CD4-positive, alpha-beta T cell treated with Interleukin-6 at 100 ng/mL for 8 hours (primary cell): ENCODE measurements around the gene APAF1.

ENCODE experiments used
- DNase-seq: peaks from one replicate; pipeline ENCODE4 v3.0.0-alpha.2; 2020; ENCODE audit warnings: mixed read lengths, low spot score

APAF1 gene

GRCh38 chr12:98671459-98671858 is 26.4 kb downstream of the APAF1 start:
- DNase-seq: no peak

- no peak for DNase-seq
Observed at GRCh38 chr12:98674841-98675240, 29.8 kb downstream of the APAF1 start.

GRCh38 chr12:98678236-98678945 is 33.3 kb downstream of the APAF1 start:
- no peak for DNase-seq

DNA sequence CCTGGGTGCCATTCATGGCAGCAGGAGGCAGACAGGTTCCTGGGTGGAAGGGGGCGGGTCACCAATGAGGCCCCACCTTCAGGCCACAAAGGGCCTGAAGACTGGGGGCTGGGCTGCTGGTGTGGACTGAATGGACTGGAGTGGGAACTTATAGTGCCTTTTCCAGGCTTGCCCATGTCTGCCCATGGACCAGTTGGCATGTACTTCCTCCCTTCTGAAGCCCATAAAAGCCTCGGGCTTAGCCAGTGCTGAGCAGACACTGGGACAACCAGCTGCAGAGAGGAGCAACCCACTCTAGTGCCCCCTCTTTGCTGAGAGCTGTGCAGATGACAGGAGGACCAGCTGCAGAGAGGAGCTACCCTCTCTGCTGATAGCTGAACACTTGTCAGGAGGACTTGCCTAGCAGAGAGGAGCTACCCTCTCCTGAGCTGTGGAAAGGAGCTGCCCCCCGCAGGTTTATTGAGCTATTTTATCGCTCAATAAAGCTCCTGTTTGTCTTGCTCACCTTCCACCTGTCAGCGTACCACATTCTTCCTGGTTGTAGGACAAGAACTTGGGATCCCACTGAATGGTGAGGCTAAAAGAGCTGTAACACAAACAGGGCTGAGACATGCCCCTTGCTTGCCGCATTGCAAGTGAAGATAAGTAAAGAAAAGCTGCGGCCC is 34.0 kb downstream of the APAF1 start:
- no peak for DNase-seq

DNA sequence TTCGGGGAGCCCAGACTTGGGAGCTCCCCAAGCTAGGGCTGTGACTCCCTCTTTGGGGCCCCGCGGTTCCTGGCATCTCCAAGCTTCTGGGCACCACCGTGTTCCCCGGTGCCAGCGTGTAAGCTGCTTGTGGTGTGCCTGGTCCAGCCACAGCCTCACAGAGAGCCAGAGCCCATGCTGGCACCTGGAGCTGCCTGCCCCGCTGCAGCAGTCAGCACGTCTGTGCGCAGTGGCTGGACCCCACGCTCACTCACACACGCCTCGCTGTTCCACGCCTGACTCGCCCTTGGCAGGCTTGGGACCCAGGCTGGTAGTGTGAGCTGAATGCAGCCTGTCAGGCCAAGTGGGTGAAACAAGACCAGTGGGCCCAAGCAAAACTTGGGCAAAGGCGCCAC is 34.5 kb downstream of the APAF1 start:
- DNase-seq: no peak

DNA sequence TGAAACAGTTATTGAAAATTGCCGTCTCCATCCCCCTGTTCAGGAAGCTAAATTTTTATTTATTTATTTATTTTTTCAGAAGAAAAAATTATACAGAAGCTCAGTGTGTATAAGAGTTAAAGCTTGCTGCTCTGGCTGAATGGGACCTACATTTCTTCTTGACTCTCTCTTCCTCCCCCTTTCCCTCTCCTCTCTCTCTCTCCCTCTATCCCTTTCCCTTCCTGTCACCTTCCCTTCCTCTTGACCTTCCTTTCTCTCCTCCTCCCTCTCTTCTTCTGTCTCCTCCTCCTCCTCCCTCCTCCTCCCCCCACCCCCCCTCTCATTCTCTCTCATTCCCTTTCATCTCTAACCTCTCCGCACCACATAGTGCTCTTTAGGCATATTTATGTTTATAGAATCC is 39.1 kb downstream of the APAF1 start:
- DNase-seq: no peak

DNA sequence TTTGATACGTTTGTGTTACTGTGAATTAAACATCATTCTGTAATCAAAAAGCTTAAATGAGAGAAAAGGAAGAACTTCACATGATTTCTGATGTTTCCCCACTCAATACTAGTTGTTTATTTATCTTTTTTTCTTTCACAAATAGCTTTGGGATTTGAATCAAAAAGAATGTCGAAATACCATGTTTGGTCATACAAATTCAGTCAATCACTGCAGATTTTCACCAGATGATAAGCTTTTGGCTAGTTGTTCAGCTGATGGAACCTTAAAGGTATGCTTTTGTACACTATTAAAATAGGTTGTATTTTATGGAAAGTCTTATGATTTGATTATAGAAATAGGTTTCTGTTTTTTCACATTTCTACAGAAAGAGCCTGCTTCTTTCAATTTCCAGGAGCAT is 41.5 kb downstream of the APAF1 start:
- DNase-seq: no peak

GRCh38 chr12:98691351-98691750 is 46.3 kb downstream of the APAF1 start:
- no peak for DNase-seq

GRCh38 chr12:98696036-98696646 is 51.1 kb downstream of the APAF1 start:
- DNase-seq: no peak

DNA sequence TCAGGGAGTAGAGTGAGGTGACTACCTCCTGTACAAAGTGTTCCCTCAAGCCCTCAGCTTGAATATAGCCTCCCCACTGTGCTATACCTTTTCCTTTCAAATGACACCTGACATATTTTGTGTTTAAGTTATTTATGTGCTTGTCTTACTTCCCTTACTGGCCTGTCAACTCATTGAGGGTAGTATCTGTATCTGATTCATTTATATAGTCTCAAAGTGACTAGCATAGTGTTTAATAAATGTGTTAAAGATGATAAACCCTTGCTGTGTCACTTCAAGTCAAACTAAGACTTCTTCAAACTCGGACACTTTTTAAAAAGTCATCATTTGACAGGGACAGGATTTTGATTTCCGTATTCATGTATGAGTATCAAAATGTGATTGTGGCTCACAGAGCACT is 52.1 kb downstream of the APAF1 start:
- no peak for DNase-seq

DNA sequence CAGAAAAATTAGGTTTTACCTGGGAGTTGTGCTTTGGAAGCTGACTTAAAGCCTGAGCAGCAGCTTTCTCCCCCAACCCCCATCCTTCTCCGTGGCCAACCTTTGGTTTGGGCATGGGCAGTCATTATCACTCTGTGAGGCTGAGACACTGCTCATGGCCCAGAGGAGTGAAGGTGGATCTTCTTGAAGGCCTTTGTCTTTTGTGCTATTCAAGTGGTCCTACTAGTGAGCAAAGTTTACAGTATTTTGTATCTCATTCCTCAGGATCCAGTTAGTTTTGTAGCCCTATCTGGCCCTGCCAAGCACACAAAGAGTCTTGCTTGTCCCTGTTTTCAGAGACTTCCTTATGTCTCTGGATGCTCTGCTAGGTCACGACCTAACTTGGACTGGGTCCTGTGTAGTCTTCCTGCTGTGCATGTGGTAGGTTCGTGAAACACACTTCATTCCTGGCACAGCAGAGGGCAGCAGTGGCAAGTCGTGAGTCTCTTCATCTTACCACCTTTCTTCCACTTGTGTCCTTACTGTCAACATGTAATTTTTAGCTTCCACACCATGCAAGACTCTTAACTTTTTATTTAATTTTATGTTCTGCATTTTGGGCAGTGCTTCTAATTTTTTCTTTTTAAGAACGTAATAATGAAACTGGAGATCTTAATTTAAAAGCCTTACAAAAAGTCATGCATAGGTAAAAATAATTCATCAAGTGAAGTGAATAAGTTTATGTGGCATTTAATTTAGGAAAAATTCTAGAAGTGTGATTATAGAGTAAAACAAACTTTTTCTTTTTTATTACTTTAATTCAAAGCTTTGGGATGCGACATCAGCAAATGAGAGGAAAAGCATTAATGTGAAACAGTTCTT is 53.7 kb downstream of the APAF1 start:
- peak; percentile 14 for DNase-seq

DNA sequence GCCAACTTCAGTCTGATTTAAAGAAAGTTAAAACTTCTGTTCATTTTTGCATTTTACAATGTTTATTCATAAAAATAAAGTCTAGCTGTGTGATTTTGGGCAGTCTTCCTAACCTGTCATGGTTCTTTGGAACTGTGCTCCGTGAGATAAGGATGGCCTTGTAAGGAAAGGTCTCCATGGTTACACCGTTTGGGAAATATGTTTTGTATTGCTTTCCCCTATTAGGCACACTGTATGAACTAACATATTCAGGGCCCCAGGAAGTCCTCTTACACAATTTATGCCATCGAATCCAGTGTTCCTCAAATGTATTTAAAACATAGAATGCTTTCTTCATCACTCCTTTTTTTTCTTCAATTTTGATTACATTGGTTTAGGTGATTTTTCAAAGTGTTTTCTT is 54.5 kb downstream of the APAF1 start:
- no peak for DNase-seq

- no peak for DNase-seq
Observed at GRCh38 chr12:98701166-98701565, 56.1 kb downstream of the APAF1 start.

- DNase-seq: no peak
Observed at GRCh38 chr12:98709022-98709421, 63.9 kb downstream of the APAF1 start.

DNA sequence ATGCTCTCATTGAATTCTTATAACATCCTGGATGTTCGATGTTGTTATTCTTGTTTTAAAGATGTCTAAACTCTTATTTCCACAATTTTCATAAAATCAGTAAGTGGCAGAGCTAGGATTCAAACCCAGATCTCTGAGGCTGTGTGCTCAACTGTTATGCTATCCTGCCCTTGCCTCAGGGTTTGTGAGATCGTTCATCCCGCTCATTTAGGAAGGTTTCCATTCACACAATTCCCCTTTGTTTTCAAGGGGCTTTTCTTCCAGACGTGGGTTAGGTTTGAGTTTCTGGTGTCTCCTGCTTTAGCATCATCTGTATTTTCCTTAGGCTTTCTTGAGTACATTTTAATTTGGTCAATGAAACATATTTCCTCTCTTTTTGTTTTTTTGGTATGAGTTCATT is 69.3 kb downstream of the APAF1 start:
- no peak for DNase-seq

DNA sequence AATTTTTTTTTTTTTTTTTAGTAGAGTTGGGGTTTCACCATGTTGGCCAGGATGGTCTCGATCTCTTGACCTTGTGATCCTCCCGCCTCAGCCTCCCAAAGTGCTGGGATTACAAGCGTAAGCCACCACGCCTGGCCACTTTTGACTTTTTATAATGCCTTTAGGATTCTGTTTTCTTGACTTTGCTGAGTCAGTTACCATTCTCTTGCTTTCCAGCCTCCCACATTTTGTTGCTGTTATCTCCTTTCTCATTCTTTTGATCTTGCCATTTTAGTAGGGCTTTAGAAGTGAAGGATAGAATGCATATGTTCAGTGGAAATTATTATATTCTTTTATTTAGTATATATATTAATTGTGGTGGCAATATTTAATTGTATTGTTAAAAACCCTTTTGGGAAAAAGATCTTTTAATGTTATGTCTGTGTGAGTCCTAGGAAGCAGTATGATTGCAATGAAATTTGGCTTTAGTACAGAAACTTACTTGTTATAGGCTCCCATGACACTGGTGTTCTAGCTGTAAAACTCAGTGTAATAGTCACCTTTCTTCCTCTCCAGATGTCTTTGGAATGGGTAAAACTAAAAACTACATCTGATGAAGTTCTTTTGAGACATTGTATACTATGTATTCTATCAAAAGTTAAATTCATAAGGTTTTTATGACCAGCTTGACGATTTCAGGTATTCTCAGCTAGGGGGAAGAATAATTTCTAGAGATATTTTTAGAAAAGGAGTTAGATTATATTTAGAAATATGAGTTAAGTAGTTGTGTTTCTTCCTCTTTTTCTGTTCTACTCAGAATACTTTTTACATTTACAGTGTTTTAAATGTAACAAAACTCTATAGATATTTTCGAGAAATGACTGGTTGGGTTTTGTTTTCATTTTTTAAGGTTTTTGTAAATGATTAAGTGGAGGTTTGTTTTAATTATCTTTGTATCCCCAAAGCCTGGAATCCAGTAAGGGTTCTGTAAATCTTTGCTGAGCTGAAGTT is 74.7 kb downstream of the APAF1 start:
- DNase-seq: no peak

- no peak for DNase-seq
Observed at GRCh38 chr12:98721204-98721702, 76.2 kb downstream of the APAF1 start.

DNA sequence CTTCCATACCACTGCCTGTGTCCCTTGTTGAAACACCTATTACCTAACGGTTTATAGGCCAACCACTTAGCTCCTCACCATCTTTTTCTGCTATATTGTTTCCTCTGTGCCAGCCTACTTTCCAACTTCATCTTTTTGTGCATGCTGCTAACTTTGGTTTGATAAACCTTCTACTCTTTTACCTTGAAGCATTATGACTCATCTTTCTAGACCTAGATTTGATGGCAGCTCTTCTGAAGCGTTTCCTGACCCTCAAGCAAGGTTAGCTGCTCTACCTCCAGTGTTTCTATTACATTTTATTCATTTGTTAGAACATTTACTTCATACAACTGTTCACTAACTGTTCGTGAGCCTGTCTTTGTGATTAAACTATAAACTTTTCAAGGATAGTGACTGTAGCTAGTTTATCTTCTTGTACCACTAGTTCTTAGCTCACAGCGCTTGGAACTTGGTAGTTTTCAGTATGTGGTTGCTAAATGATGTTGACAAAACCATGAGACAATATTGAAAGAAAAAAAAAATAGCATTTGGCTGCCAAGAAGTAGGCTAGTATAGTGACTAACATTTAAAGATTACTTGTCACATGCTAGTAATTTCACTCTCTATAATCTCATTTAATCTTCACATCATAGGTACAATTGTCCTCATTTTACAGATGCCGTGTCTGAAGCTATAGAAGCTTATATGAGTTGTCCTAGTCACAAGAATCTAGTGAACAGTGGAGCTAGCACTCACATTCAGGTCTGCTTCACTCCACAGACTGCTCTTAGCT is 79.5 kb downstream of the APAF1 start:
- no peak for DNase-seq

DNA sequence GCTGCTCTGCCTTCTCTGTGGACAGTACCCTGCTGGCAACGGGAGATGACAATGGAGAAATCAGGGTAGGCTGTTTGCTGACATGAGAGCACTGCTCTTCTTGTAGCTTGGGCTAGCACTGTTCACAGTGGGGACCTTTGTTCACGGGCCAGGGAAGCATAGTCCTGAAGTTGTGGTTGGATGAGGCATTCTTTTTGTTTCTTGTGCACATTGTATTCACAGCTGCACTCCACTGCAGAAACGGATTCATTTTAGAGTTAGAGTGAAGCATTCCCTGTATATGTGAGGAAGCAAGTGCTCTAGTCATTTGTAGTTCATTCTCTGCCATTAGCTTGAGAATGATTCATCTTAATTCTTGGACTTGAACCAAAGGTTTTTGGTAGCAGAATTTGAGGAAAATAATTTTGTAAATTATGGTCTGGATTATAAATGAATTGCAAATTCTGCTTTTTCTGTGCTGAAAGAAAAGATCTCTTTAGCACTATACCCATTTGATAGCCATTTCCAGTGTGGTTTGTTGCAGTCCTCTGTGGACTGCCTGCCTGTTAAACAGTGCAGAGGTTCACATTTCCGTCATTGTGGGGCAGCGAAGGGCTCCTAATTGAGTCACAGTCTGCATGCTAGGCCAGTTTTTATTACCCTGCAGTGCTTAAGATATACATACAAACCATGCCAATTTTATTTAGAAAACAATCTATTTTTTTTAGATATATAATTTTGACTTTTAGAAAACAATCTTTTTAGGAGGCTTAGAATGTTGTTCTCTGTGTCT is 80.6 kb downstream of the APAF1 start:
- no peak for DNase-seq

GRCh38 chr12:98727196-98727595 is 82.1 kb downstream of the APAF1 start:
- no peak for DNase-seq
